Calu3 (cell line): Measurements from ENCODE around the gene TRPC4. TPM values are rescaled to one million over a fixed set of nuclear protein-coding genes. Genes with fewer than 3 reads are reported as not detected.

Experiments used
- BruUV-seq: library from RNA; stranded (reverse); fragments of 400-500 nt; replicated peaks from 2 replicates; lab custom pipeline; 2021; lab: Mats Ljungman, UMichigan
- CTCF ChIA-PET: fragments of 300-600 bp; sonication (Branson Sonifier 250); formaldehyde crosslinking; loops from one replicate; lab custom pipeline; 2022; ENCODE audit warnings: antibody characterized with exemption; lab: Charles Lee
- DNase-seq: peaks from one replicate; pipeline ENCODE4 v3.0.0; 2022
- H3K27ac Mint-ChIP-seq: one replicate; pipeline ENCODE4 v1.8.0; 2022; ENCODE audit warnings: mixed read lengths; ENCODE audit not compliant: unreplicated experiment
- H3K27me3 Mint-ChIP-seq: one replicate; pipeline ENCODE4 v1.8.0; 2022; ENCODE audit warnings: mixed read lengths; ENCODE audit not compliant: unreplicated experiment
- H3K36me3 Mint-ChIP-seq: one replicate; pipeline ENCODE4 v1.8.0; 2022; ENCODE audit warnings: mild to moderate bottlenecking, moderate library complexity, mixed read lengths; ENCODE audit not compliant: insufficient read depth, unreplicated experiment
- H3K4me1 Mint-ChIP-seq: one replicate; pipeline ENCODE4 v1.8.0; 2022; ENCODE audit warnings: mild to moderate bottlenecking, low read depth, mixed read lengths; ENCODE audit not compliant: unreplicated experiment
- H3K4me3 Mint-ChIP-seq: one replicate; pipeline ENCODE4 v1.8.0; 2022; ENCODE audit warnings: mild to moderate bottlenecking, low read depth, moderate library complexity, mixed read lengths; ENCODE audit not compliant: unreplicated experiment
- H3K9me3 Mint-ChIP-seq: one replicate; pipeline ENCODE4 v1.8.0; 2022; ENCODE audit warnings: low read depth, mixed read lengths; ENCODE audit not compliant: unreplicated experiment
- intact Hi-C: fragments of 100-400 bp; cut with micrococcal nuclease; formaldehyde crosslinking; loops from one replicate; pipeline ENCODE4 v1.10.0; 2022; ENCODE audit not compliant: unreplicated experiment
- total RNA-seq: library from RNA; stranded (reverse); gene quantifications from 2 replicates; pipeline ENCODE4 v1.2.3, GENCODE V29; 2022
- TF ChIP-seq, protein P1 (sequence below): fragments of 200-600 bp; IDR thresholded peaks from one replicate; pipeline ENCODE4 v1.8.0; 2022; ENCODE audit warnings: antibody characterized with exemption; ENCODE audit not compliant: unreplicated experiment

Gene TRPC4
- total RNA-seq, 1 experiment from 2014 or later: not detected

DNA sequence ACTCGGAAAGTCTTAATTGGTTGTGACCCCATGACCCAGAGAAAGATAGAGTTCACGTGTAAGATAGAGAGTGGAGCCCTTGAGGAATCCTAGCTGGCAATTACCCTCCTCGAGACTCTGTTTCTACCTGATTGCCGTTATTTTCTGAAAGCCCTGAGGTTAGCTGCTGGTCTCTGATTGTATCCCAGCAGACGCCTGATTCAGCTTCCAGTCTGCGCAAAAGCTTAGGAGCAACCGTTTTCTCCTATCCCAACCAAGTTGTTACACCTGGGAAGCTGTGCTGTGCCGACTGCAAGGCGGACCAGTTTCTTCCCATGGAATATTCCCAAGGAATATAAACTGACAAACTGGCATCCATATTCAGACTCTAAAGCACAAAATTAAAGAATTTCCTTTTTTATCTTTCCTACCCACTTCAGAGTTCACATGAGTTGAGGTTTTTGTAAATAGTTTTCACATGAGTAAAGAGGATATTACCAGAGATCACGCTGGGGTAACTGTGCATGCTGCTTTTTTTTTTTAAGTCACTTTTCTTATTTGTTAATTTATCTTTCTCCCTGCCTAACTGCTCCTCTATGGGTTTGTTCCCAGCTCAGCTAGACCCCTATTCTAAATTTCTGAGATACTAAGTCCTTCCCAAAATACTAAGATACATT lies 1.5 kb upstream of the TRPC4 start:
- CTCF ChIA-PET: no interaction called here
- no peaks in the 10 kb centered on the region for H3K36me3 Mint-ChIP-seq
- intact Hi-C loops: loop anchor here (5.0 kb wide), 1 partner anchor 176 kb away; no protein-coding TSS in a partner anchor
- H3K27ac Mint-ChIP-seq: no peak overlapping the region
- H3K9me3 Mint-ChIP-seq: no peaks in the 10 kb centered on the region
- H3K4me3 Mint-ChIP-seq: no peak overlapping the region
- no TSS peak for BruUV-seq
- no peaks in the 10 kb centered on the region for H3K27me3 Mint-ChIP-seq
- DNase-seq: no peak
- TF ChIP-seq, protein P1, sequence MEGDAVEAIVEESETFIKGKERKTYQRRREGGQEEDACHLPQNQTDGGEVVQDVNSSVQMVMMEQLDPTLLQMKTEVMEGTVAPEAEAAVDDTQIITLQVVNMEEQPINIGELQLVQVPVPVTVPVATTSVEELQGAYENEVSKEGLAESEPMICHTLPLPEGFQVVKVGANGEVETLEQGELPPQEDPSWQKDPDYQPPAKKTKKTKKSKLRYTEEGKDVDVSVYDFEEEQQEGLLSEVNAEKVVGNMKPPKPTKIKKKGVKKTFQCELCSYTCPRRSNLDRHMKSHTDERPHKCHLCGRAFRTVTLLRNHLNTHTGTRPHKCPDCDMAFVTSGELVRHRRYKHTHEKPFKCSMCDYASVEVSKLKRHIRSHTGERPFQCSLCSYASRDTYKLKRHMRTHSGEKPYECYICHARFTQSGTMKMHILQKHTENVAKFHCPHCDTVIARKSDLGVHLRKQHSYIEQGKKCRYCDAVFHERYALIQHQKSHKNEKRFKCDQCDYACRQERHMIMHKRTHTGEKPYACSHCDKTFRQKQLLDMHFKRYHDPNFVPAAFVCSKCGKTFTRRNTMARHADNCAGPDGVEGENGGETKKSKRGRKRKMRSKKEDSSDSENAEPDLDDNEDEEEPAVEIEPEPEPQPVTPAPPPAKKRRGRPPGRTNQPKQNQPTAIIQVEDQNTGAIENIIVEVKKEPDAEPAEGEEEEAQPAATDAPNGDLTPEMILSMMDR: no peak
- H3K4me1 Mint-ChIP-seq: no peaks in the 10 kb centered on the region

DNA sequence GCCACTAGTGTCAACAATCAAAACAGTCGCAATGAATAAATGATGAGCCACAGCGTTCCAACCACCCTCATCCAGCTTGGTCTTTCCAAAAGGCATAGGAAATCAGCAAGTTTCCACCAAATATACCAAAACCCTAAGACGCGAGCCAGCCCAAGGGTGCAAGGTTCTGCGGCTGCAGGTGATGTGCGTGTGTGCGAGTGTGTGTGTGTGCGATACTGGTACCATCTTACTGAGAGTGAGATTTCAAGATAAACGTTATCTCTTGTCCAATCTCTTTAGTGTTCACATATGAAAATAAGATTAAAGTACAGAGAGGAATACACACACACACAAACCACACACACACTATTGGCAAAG lies 895 bp upstream of the TRPC4 start:
- no peak for DNase-seq
- H3K36me3 Mint-ChIP-seq: no peaks in the 10 kb centered on the region
- TF ChIP-seq, protein P1: peak; percentile 15
- H3K4me3 Mint-ChIP-seq: peak overlapping the region; percentile 66
- intact Hi-C loops: loop anchor here (5.0 kb wide), 1 partner anchor 177 kb away; no protein-coding TSS in a partner anchor
- BruUV-seq: no TSS peak
- H3K27me3 Mint-ChIP-seq: no peaks in the 10 kb centered on the region
- H3K27ac Mint-ChIP-seq: no peak overlapping the region
- no peaks in the 10 kb centered on the region for H3K4me1 Mint-ChIP-seq
- H3K9me3 Mint-ChIP-seq: no peaks in the 10 kb centered on the region
- CTCF ChIA-PET: interaction anchor here (0.6 to 0.8 kb wide), 2 partner anchors 173 to 711 kb away, joined by 3 to 4 read pairs; no protein-coding TSS in a partner anchor

DNA sequence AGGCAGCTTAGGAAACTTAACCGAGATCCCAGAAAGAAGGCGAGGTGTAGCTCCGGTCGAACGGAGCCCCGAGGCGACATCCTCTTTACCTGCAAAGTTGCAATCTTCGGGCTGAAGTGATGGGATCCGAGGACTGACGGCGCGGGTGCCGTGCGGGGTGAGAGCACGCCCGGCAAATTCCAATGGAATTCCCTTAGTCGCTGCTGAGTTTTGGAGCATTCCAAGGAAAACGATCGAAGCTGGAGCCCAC lies 141 bp downstream of the TRPC4 start:
- Mint-ChIP-seq H3K9me3 (no peaks in the 10 kb centered on the region), H3K27me3 (no peaks in the 10 kb centered on the region), H3K4me1 (no peaks in the 10 kb centered on the region), H3K4me3 (no peak overlapping the region), H3K36me3 (no peaks in the 10 kb centered on the region), H3K27ac (no peak overlapping the region)
- no TSS peak for BruUV-seq
- intact Hi-C loops: no loop called here
- TF ChIP-seq, protein P1: no peak
- no peak for DNase-seq
- CTCF ChIA-PET: no interaction called here

DNA sequence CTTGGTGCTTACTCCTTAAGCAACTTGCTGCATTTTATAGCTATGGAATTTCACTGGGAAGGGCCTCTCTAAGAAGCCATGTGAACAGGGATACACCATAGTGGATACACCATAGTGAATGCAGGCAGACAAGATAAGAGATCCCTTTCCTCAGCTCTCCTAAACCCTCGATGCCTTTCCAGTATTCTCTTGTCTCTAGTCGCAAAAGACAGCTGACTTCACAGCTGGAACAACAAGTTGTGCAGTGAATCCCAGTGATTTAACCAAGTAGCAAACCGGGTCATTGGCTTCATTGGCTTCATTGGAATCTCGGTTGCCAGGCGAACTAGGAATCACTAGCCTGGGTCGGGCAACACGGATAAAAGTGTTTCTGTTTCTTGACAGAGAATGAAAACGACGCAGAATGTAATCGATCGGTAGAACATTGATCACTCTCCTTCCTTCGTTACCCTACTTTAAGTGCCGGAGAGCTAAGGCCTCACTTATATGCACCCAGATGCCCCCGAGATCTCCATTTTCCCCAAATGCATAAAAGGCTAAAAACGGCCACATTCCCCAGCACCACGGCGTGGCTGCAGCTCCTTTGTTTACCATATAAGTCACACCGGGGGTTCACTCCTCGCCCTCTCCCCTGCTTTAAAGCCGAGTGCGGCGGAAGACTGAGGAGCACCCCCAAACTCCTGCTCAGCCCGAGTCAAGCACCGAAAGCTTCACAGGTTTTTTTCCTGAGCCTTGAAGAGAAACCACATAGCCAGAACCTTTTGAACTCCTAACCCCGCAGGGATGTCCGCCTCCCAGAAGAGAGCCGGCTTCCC lies 674 bp downstream of the TRPC4 start:
- CTCF ChIA-PET: interaction anchor here (0.7 kb wide), 1 partner anchor 219 kb away, joined by 3 read pairs; no protein-coding TSS in a partner anchor
- intact Hi-C loops: no loop called here
- Mint-ChIP-seq H3K4me1 (no peaks in the 10 kb centered on the region), H3K4me3 (no peak overlapping the region), H3K27me3 (no peaks in the 10 kb centered on the region), H3K9me3 (no peaks in the 10 kb centered on the region), H3K27ac (no peak overlapping the region), H3K36me3 (no peaks in the 10 kb centered on the region)
- no TSS peak for BruUV-seq
- TF ChIP-seq, protein P1: no peak
- DNase-seq: no peak
